ENCODE results near the gene AKR1A1. TPM values are rescaled to one million over a fixed set of nuclear protein-coding genes. Genes with fewer than 3 reads are reported as not detected.

AKR1A1 gene
- total RNA-seq (2022; extraction: Qiagen RNA extraction): 73.1 to 81.3 TPM (median 79.9 TPM) in 5 replicates

GRCh38 chr1:45550401-45551351 is at the start of gene AKR1A1:
AKR1A1 (plus strand) TSS chr1:45550826; CDS start chr1:45561795, 10,969 bp downstream.

GRCh38 chr1:45521413-45522323 is 29.0 kb upstream of the AKR1A1 start, which contains the start of gene PRDX1:
PRDX1 (minus strand) TSS chr1:45521884; CDS start chr1:45519043, 2,841 bp downstream.

GRCh38 chr1:45583666-45584350 is 33.2 kb downstream of the AKR1A1 start, which contains the start of gene NASP:
NASP (plus strand) TSS chr1:45584041; CDS start chr1:45584147, 106 bp downstream.

Other genes with a start within 250 kb of the AKR1A1 start
- gene HPDL, start 223.9 kb upstream of the AKR1A1 start, total RNA-seq (2022; extraction: Qiagen RNA extraction): 2.4 to 3.9 TPM (median 3.6 TPM) in 5 replicates
- 11.2 to 13.9 TPM (median 12.1 TPM) in 5 replicates for gene TOE1, start 210.7 kb upstream of the AKR1A1 start, total RNA-seq (2022; extraction: Qiagen RNA extraction)
- gene MUTYH, start 210.4 kb upstream of the AKR1A1 start, total RNA-seq (2022; extraction: Qiagen RNA extraction): 6.8 to 10.2 TPM (median 8.5 TPM) in 5 replicates
- gene TESK2, start 59.7 kb upstream of the AKR1A1 start, total RNA-seq (2022; extraction: Qiagen RNA extraction): 0.08 to 0.32 TPM (median 0.17 TPM) in 5 replicates
- 1.6 to 2.1 TPM (median 1.8 TPM) in 5 replicates for gene CCDC163, start 50.8 kb upstream of the AKR1A1 start, total RNA-seq (2022; extraction: Qiagen RNA extraction)
- gene MMACHC, start 50.5 kb upstream of the AKR1A1 start, total RNA-seq (2022; extraction: Qiagen RNA extraction): 2.1 to 2.7 TPM (median 2.2 TPM) in 5 replicates
- gene PRDX1, start 28.9 kb upstream of the AKR1A1 start, total RNA-seq (2022; extraction: Qiagen RNA extraction): 1,938 to 2,223 TPM (median 2,052 TPM) in 5 replicates
- gene NASP, start 33.2 kb downstream of the AKR1A1 start, total RNA-seq (2022; extraction: Qiagen RNA extraction): 104 to 153 TPM (median 116 TPM) in 5 replicates
- gene CCDC17, start 73.2 kb downstream of the AKR1A1 start, total RNA-seq (2022; extraction: Qiagen RNA extraction): 0.18 to 0.36 TPM (median 0.26 TPM) in 5 replicates
- 30.5 to 50.8 TPM (median 34.6 TPM) in 5 replicates for gene GPBP1L1, start 135.7 kb downstream of the AKR1A1 start, total RNA-seq (2022; extraction: Qiagen RNA extraction)
- gene TMEM69, start 137.4 kb downstream of the AKR1A1 start, total RNA-seq (2022; extraction: Qiagen RNA extraction): 18.1 to 20.8 TPM (median 19.5 TPM) in 5 replicates
- 4.7 to 5.8 TPM (median 5.3 TPM) in 5 replicates for gene IPP, start 199.8 kb downstream of the AKR1A1 start, total RNA-seq (2022; extraction: Qiagen RNA extraction)

Data from A549 treated with Hydrocortisone at 1 μM for 4 hours (cell line).